ENCODE results near the gene ZNF385A.
"Not testable (repeated sequence)": the region's sequence is repeated elsewhere in the genome, so short reads cannot be mapped to it uniquely, and the experiment has no call there.

The ZNF385A gene

DNA sequence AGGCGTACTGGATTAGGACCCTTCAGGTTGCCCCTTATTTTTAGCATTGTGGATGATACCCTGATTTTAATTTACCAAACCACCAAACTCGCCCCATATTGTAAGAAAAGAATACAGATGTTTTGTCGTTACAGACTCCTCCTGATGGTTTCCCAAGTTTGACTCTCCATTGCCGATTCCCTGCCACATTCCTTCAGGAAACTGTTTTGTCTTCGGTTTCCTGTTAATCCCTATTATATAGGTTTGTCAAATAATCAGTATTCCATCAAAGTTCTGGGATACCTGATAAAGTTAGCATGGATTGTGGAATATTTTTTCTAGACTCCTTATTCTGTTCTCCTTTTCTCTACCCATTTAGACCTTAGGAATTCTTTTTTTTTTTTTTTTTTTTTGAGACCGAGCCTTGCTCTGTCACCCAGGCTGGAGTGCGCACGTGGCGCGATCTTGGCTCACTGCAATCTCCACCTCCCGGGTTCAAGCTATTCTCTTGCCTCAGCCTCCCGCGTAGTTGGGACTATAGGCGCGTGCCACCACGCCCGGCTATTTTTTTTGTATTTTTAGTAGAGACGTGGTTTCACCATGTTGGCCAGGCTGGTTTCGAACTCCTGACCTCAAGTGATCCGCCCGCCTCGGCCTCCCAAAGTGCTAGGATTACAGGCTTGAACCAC is 59.0 kb downstream of the ZNF385A start:
- not testable (repeated sequence) for DNase-seq (ENCODE audit: low spot score)

- peak; percentile 95 for DNase-seq (ENCODE audit: low spot score)
Measured at GRCh38 chr12:54324617-54325441, 59.7 kb downstream of the ZNF385A start, which contains the start of gene COPZ1. TSS of gene COPZ1 (plus strand) at chr12:54325131. CDS start at chr12:54325164, 33 bp downstream.

DNA sequence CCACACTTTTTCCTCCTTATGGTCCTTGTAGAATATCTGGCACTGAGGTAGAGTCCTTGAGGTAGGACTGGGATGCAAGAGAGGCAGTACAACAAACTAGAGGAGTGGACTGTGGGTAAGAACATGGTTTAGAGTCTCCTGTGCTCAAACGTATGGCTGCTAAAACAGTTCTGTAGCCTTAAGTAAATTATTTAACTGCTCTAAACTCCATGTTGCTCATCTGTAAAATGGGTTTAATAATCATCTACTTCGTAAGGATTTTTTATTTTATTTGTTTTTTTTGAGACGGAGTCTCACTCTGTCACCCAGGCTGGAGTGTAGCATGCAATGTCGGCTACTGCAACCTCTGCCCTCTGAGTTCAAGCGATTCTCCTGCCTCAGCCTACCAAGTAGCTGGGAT is 63.2 kb downstream of the ZNF385A start:
- DNase-seq (ENCODE audit: low spot score), result no peak

Data from iPS-NIHi11 (cell line).